IPS-NIHi7 (cell line): Measurements from ENCODE around the gene AARS1.
"Not testable (repeated sequence)": the region's sequence is repeated elsewhere in the genome, so short reads cannot be mapped to it uniquely, and the experiment has no call there.

Experiments
- DNase-seq: peaks from one replicate; pipeline ENCODE4 v3.0.0; 2012; ENCODE audit warnings: mixed read lengths; ENCODE audit errors: extremely low spot score

Gene AARS1

DNA sequence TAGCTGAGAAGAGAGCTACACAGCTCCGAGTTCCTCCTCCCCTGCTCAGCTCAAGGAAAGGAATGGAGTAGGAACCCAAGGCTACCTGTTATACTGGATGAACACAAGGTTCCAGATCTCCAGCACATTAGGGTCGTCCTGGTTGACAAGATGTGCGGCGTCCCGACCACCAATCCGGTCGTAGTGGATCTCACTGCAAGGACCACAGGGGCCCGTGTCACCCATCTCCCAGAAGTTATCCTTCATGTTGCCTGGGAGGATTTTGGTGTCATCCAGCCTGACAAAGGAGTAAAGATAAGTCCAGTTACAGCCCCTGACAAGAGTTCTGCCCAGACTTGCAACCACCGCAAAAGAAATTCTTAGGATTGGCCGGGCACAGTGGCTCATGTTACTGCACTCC is 17.6 kb downstream of the AARS1 start:
- no peak for DNase-seq

DNA sequence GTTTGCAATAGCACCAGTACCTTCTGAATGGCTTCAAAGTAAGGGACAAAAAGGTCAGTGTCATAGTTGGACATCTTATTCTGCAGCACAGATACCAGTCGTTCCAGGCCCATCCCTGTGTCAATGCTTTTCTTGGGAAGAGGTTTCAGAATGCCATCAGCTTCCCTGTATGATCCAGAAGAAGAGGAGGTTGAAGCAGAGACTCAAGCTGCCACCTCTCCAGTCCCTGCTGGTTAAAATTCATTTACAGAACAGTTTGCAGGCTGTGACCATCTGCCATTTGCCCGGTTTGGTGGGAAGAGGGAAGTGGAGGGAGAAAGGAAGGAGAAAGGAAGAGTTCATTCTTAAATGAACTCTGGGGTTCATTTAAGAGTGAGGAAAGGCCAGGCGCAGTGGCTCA is 19.1 kb downstream of the AARS1 start:
- no peak for DNase-seq

DNA sequence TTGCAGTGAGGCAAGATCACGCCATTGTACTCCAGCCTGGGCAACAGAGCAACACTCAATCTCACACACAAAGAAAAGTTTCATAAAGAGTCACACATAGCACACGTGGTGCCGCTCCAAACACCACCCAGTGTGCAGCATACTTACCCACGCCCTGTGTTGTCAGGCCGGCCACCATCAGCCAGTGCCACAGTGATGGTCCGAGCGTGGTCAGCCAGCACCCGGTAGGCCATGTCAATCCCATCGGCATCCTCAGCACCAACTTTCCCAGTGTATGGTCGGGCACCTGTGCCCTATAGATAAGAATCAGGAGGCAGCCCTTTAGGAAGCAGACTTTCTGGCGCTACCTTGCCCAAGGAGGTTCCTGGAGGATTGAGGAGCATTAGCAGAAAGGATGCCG is 19.8 kb downstream of the AARS1 start:
- DNase-seq = no peak

DNA sequence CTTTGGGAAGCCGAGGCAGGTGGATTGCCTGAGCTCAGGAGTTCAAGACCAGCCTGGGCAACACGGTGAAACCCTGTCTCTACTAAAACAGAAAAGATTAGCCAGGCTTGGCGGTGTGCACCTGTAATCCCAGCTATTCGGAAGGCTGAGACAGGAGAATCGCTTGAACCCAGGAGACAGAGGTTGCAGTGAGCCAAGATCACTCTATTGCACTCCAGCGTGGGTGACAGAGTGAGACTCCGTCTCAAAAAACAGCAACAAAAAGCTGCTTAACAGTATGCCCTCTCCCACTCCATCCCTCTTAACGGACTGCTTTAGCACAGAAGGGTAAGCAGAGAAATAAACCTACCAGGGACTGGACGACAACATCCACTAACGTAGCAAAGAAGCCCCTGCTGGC is 21.4 kb downstream of the AARS1 start:
- DNase-seq = not testable (repeated sequence)

DNA sequence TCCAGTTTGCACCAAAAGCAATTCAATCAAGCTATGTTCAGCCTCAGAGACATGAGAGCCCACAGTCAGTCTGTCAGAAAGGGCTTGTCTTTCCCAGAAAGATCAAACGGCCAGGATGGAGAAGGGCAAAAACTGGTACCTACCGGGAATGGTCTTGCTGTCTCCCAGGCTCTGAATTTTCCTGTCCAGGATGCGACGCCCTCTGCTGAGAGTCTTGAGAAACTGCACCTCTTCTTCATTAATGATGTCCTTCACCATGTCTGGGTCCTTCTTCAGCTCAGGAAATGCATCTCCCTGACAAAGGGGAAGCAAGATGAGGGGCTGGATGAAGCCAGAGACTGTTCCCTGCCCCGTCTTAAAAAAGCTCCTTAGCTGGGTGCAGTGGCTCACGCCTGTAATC is 21.8 kb downstream of the AARS1 start:
- DNase-seq = peak; percentile 80

DNA sequence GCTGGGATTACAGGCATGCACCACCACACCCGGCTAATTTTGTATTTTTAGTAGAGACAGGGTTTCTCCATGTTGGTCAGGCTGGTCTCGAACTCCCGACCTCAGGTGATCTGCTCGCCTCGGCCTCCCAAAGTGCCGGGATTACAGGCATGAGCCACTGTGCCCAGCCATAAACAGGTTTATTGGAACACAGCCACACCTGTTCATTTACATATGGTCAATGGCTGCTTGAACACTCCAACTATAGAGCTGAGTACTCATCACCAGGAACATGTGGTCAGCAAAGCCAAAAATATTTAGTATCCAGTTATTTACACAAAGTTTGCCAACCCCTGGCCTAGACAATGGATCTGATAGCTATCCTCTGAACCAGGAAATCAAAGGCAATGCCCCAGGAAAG is 29.4 kb downstream of the AARS1 start:
- not testable (repeated sequence) for DNase-seq

DNA sequence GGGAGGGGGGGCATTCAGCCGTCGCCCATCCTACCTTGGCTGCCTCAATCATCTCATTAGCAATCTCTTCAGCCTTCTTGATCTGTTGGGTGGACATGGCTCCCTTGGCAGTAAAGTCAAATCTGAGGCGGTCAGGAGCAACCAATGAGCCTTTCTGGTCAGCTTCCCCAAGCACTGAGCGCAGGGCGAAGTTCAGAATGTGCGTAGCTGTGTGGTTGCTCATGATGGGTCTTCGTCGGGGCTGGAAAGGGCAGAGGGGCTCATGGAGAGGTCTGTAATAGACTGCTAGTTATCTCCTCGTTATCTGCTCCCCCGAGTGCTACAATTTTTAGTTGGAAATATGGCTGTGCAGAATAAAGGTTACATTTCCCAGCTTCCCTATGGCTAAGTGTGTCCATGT is 30.4 kb downstream of the AARS1 start:
- DNase-seq = no peak

DNA sequence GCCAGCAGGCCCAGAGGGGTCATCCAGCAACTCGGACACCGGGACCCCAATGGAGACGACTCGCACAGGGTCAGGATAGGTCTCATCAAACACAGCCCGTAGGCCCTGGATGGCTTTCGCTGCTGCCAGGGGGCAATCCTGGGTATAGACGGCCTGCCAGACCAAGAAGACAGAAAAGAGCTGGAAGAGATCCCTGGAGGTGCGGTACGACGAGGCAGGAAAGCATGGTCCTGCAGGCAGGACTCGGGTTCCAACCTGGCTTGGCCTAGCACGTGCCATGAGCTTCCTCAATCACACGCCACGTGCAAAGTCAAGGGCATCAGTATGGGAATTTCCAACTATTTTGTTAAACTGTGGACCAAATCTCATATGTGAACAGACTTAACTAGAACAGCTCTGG is 31.2 kb downstream of the AARS1 start:
- no peak for DNase-seq

DNA sequence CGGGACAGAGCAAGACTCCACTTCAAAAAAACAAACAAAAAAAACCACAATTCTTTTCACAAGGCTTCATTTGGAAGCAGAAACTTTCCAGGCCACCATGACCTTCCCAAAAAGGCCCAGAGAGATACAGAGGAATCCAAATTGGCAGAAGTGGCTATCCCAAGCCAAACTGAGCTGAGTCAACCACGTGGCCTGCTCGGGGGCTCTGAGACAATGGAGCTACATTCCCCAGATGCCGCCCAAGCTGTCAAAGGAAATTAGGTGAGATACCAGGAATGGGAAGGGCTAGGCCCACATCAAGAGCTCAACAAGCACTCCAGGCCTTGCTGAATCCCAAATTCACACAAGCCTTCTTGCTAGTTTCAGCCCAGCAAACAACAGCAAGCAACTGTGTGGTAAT is 31.9 kb downstream of the AARS1 start:
- peak; percentile 20 for DNase-seq

DNA sequence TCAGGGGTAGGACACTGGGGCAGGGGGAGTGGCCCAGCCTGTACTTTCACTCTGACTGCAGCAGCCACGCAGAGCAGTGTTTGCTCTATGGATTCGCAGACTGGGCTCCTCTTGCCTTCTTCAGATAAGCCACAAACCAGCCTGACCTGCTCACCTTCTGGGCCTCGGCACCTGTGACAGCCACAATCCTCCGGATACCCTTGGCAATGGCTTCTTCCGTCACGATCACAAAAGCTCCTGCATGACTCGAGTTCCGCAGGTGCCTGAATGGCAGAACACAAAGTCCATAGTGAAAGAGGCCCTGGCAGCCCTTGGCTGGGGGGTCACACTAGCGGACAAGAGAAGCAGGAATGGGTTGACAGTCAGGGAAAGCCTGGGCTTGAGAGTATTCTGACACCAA is 33.7 kb downstream of the AARS1 start:
- DNase-seq = no peak

DNA sequence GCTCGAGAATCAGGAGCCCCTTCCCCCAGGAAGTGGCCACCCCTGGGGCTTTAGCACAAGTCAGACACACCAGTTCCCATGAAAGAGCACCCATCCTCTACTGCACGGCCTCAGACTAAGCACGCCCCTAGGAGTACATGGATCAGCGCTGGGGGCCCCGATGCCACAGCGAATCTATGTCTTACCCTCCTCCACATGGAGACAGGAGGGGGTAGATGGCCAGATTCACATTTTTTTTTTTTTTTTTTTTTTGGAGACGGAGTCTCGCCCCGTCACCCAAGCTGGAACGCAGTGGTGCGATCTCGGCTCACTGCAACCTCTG is 34.4 kb downstream of the AARS1 start:
- no peak for DNase-seq

DNA sequence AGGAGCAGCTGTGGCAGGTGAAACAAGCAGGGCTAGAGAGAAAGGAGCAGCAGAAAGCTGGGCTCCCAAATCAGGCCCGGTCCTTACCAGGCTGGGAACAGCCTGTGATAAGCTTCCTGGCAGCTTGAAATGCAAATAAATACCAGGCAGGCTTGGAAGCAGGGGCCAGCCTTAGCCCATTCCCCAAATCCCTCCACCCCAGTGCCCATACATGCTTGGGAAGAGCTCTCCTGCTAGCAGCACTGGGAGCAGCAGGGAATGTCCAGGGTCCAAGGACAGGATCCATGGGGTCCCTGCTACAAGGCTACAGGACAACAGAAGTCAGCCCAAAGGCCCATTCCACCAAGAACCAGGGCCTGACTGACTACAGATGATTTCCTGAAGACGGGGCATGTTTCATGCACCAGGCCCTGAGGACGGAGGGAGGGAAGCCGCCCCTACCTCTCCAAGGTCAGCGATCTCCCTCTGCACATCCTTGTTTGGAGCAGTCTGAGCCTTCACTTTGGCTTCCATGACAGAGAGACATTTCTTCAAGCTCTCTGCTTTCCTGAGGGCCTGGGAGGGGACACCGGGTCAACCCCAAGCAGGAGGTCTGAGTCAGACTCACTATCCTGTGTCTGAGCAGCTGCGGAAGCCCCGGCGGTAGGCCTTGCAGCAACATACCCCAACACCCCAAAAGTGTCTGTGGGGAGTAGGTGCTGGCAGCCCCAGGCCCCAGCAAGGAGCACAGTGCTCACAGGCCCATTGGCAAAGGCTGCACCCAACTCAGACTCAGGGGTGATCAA is 34.9 kb downstream of the AARS1 start:
- DNase-seq = no peak

DNA sequence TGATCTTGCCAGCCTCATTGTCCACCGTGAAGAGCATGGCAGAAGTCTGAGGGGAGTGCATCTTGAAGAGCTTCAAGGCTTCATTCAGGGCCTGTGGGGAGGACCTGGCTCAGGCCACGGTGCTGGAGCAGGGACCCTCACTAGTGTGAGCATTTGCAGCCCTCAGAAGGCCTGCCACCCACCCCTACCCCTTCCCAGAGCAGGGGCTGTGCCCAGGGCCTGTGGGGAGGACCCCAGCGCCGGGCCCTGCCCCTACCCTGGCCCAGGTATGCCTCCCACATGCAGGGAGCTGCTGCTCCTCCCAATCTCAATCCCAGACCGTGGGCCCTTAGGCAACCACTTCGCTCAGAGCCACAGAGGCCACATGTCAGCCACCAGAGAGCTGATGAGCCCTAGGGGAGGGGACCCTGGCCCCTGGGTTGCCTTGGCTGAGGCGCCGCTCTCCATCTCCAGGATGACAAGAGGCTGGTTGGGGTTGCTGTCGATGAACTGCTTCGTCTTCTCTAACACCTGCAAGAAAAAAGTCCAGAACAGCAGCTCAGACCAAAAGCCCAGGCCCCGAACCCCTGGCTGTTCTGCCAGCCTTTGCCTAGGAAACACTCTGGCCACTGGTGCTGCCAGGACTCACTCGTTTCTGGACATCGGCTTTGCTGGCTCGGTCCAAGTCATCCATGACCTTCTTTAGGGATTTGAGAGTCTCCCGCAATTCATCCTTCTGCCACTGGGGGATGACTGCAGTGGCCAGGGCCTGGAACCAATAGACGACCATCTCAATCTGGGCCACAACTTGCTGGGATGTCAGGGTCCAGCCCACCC is 35.8 kb downstream of the AARS1 start:
- DNase-seq = peak; percentile 70

DNA sequence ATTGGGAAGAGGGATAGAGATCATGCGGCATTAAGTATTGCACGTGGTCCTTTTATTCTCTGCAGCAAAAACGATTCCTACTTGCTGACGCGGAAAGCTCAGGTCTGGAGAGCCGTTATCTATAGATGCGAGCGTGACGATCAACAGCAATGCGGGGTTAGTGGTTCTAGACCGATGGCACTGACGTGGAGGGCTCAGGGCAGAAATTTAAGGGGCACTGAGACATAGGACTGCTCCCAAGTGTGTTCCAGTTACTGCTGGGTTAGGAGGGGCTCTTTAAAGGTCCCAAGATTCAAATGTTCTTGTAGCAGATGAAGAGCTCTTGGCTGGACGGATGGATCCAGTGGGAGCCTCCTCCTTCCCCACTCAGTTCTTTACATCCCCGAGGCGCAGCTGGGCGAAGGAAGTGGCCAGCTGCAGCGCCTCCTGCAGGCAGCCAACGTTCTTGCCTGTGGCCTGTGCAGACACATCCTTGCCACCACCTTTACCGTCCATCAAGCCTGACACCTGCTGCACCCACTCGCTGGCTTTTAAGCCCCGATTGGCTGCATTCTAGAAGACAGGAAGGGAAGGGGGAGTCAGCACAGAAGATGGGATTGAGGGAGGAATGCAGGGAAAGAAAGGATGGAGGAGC is 36.8 kb downstream of the AARS1 start:
- peak; percentile 62 for DNase-seq

DNA sequence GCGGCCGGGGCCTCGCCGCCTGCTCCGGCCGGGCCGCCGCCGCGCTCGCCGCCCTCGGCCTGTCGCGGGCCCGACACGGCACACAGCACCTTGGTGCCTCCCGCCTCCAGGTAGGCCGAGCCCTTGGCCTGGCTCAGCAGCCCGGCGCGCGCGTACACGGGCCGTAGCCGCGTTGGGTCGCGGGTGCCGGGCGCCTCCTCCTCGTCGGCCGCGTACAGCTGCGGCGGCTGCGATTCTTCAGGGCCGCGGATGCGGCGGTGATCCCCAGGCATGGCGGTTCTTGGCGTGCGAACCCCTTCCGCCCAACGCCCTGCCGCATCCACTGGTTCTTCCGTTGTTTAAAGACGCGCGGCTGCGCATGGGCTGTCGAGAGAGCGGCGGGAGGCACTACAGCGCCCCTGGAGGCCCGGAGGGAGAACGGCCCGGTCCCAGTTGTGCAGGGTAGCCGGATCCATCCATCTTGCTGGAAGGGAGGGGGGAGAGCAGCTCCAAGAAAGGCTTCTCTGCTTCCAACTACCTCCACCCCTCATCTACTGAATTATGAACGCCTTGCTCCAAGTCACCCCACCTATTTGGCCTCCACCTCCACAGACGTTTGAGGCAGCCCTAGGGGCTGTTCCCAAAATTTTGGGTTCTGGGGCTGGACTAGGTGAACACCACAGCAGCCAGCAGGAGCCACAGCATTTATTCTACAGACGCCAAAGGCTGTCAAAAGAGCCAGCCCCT is 37.5 kb downstream of the AARS1 start, which contains the start of gene EXOSC6:
TSS of gene EXOSC6 (minus strand) at position 312 of the 726 bp plus-strand sequence. CDS start at position 272, 40 bp downstream.
- DNase-seq = peak; percentile 95

DNA sequence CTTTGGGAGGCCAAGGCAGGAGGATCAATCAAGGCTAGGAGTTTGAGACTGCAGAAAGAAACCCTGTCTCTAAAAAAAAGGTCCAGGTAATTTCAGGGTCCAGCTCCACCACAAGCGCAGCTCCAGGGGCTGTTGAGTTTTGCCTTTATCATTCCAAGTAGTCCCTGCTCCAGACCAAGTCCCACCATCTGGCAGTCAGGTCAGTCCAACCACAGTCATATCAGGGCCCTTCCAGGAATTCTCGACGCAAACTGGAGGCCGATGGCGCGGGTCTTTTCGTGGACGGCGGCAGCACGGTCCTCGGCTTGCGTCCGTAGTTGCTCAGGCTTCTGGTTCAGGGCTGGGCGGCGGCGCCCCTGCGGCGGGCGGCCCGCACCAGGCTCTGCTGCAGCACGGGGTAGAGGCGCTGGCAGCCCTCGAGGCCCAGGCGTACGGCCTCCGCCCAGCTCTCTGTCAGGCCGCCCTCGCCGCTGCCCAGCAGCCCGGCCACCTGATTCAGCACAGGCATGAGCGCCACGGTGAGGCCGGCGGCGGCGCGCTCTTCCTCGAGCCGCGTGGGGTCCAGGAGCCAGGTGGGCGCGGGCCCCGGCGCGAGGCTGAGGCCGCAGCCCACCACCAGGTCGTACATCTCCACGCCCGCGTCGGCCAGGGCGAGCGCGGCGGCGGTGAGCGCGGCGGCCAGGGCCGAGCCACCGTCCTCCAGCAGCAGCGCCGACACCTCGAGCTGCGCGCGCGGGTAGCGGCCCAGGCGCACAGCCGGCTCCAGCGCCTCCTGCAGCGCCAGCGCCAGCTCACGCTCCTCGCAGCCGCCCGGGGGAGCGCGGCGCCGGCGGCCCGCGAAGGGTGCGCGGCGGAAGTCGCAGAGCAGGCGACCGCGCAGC is 38.3 kb downstream of the AARS1 start:
- peak; percentile 63 for DNase-seq

DNA sequence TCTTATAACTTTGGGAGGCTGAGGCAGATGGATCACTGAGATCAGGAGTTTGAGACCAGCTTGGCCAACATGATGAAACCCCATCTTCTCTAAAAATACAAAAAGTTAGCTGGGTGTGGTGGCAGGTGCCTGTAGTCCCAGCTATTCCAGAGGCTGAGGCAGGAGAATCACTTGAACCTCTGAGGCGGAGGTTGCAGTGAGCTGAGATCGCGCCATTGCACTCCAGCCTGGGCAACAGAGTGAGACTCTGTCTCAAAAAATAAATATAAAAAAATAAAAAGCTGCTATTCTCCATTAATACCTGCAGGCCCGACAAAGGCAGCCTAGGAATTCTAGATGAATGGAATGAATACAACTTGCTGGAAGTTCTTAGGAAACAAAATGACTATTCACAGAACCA is 39.6 kb downstream of the AARS1 start:
- not testable (repeated sequence) for DNase-seq

DNA sequence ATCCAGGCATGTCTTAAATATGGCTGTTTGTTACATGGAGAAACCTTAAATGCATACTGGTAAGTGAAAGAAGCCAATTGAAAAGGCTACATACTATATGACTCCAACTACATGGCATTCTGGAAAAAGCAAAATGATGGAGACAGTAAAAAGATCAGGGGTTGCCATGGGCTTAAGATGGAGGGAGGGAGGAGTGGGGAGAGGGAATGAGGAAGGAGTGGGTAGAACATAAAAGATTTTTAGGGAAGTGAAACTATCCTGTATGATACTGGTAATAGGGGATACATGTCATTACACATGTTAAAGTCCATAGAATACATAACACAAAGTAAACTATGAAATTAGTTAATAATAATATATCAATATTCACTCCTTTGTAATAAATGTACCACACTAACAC is 50.5 kb downstream of the AARS1 start:
- DNase-seq = not testable (repeated sequence)

DNA sequence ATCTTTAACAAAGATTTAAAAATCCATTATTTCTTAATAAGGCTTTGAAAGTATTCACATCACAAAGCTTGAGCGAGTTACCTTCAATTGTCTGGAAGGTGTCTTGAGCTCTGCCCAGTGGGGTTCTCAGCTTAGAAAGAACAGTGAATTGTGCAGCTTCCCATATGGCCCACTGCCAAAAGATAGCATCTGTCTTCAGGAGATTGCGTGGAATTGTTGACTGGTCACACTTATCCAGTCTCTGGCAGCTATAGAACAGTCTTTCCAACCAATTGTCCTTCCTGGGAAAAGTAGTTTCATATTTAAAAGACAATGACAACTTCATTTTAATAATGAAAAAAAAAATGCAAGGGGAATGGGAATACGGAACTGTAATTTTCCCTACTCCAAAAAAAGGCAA is 57.5 kb downstream of the AARS1 start:
- not testable (repeated sequence) for DNase-seq

DNA sequence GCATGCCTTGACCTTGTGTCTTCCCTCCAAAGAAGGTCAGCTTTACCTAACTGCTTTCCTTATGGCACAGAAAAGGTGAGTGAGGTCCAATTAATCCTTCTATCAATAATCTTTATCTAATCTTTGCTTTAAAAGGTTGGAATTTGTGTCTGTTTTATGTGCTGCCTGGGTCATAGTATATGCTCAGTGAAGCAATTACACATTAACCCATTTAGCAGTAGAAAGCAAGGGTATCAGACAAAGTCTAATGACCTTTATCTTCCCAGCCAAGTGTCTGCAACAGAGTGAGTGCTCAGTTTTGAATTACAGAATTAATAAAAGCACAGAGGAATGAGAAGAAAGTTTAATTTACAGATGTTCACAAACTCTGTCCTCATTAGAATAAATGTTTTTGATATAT is 63.3 kb downstream of the AARS1 start:
- DNase-seq = not testable (repeated sequence)

DNA sequence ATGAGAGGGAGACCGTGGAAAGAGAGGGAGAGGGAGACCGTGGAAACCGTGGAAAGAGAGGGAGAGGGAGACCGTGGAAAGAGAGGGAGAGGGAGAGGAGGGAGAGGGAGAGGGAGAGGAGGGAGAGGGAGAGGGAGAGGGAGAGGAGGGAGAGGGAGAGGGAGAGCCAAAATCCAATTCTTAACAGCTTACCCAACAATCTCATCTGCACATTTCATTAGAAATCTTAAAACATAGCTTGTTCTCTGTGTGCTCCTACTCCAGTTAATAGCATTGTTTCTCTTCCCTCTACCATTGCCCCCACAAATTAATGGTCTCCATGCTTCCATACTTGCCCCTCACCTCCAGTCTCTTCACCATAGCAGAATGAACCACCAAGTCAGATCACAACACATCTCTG is 63.9 kb downstream of the AARS1 start:
- not testable (repeated sequence) for DNase-seq
